ENCODE measurements around the gene NANS. TPM values are rescaled to one million over a fixed set of nuclear protein-coding genes. Genes with fewer than 3 reads are reported as not detected.

The NANS gene
- total and polyA plus RNA-seq, 12 donors, result 20.0 to 141 (median 30.9) TPM

Other genes starting within 250 kb of the NANS start
- not detected for gene FOXE1, start 203.5 kb upstream of the NANS start, total RNA-seq
- gene FOXE1, start 203.5 kb upstream of the NANS start, polyA plus RNA-seq, result not detected
- 10 to 100 TPM in 3 of 10 donors, 1 to 10 TPM in 7; 7.4 to 12.8 (median 8.2) TPM for gene TRMO, start 134.2 kb upstream of the NANS start, total RNA-seq
- 1 to 10 TPM; 4.4 to 6.0 TPM for gene TRMO, start 134.2 kb upstream of the NANS start, polyA plus RNA-seq
- 1 to 10 TPM in 1 of 10 donors, under 1 TPM in 3, not detected in 6; 0.11 to 1.1 (median 0.19) TPM for gene HEMGN, start 118.6 kb upstream of the NANS start, total RNA-seq
- not detected for gene HEMGN, start 118.6 kb upstream of the NANS start, polyA plus RNA-seq
- 10 to 100 TPM; 48.2 to 68.2 (median 56.9) TPM for gene ANP32B, start 73.4 kb upstream of the NANS start, total RNA-seq
- gene ANP32B, start 73.4 kb upstream of the NANS start, polyA plus RNA-seq, result 10 to 100 TPM; 67.8 to 69.3 TPM
- 10 to 100 TPM in 1 of 10 donors, 1 to 10 TPM in 6, under 1 TPM in 3; 0.47 to 11.2 (median 1.8) TPM for gene TRIM14, start 62.5 kb downstream of the NANS start, total RNA-seq
- gene TRIM14, start 62.5 kb downstream of the NANS start, polyA plus RNA-seq, result 1 to 10 TPM in 1 of 2 donors, under 1 TPM in 1; 0.88 to 1.7 TPM
- gene CORO2A, start 135.9 kb downstream of the NANS start, total RNA-seq, result under 1 TPM; 0.06 to 0.90 (median 0.22) TPM
- under 1 TPM; 0.22 to 0.42 TPM for gene CORO2A, start 135.9 kb downstream of the NANS start, polyA plus RNA-seq
- 1 to 10 TPM in 9 of 10 donors, under 1 TPM in 1; 0.49 to 4.3 (median 1.7) TPM for gene TBC1D2, start 198.9 kb downstream of the NANS start, total RNA-seq
- 1 to 10 TPM; 2.3 to 2.8 TPM for gene TBC1D2, start 198.9 kb downstream of the NANS start, polyA plus RNA-seq

All from heart right ventricle (tissue), 12 donors.